Peyer's patch (tissue), 4 donors: Measurements from ENCODE around the gene DDC. TPM values are rescaled to one million over a fixed set of nuclear protein-coding genes. Genes with fewer than 3 reads are reported as not detected.

ENCODE experiments used
- DNase-seq, 3 donors: peaks; one replicate each; pipeline ENCODE4 v3.0.0-alpha.2; 2017 to 2019
- H3K27ac ChIP-seq, 4 donors: fragments of 200-600 bp; sonication (generic); one replicate each; pipeline ENCODE4 v1.5.1; 2016 to 2019
- H3K27me3 ChIP-seq, 2 donors: fragments of 200-600 bp; sonication (generic); one replicate each; pipeline ENCODE4 v1.5.1; 2019
- H3K36me3 ChIP-seq, 3 donors: fragments of 200-600 bp; sonication (generic); one replicate each; pipeline ENCODE4 v1.5.1; 2016 to 2019
- H3K4me1 ChIP-seq, 4 donors: fragments of 200-600 bp; sonication (generic); one replicate each; pipeline ENCODE4 v1.5.1; 2016 to 2019
- H3K4me3 ChIP-seq, 4 donors: fragments of 200-600 bp; sonication (generic); 1 replicate in 3 of 4; 2 replicates in 1 of 4; pipeline ENCODE4 v1.5.1; 2016 to 2019; ENCODE audit warnings: mild to moderate bottlenecking in 1 of 4
- H3K9me3 ChIP-seq, 4 donors: fragments of 200-600 bp; sonication (generic); one replicate each; pipeline ENCODE4 v1.5.1; 2016 to 2019; ENCODE audit warnings: mild to moderate bottlenecking in 1 of 4
- CTCF ChIP-seq, 6 experiments: fragments of 450-650 bp in 4 of 6; fragments of 200-600 bp in 2 of 6; sonication (generic) in 1 of 6; IDR thresholded peaks; one replicate each; pipeline ENCODE4 v1.5.1; 2017 to 2019; ENCODE audit warnings: antibody characterized with exemption in 6 of 6, mild to moderate bottlenecking in 3 of 6, moderate library complexity in 1 of 6
- POLR2A ChIP-seq, 2 donors: fragments of 450-650 bp; IDR thresholded peaks; one replicate each; pipeline ENCODE4 v1.5.1; 2017; ENCODE audit warnings: antibody characterized with exemption in 2 of 2, mild to moderate bottlenecking in 2 of 2, moderate library complexity in 2 of 2
- total RNA-seq, 4 donors: library from RNA; depleted of rRNA; stranded (reverse); fragments of >200 nt; gene quantifications; one replicate each; pipeline ENCODE4 v1.1.0, GENCODE V29; 2016

Gene DDC
- total RNA-seq, 4 donors from 2014 or later: 56.9 to 314 (median 200) TPM

- H3K4me1 ChIP-seq: no peaks in the 10 kb centered on the region
- H3K27ac ChIP-seq: no peak overlapping the region
- no peak for TF ChIP-seq POLR2A (IDR thresholded peaks at IDR 0.05)
- TF ChIP-seq CTCF (IDR thresholded peaks at IDR 0.05): no peak
- H3K36me3 ChIP-seq: peaks cover 0 to 9% (median 0%) of the 10 kb centered on the region in 3 donors
- no peak for DNase-seq
- H3K27me3 ChIP-seq: no peaks in the 10 kb centered on the region
- H3K4me3 ChIP-seq: no peak overlapping the region
- H3K9me3 ChIP-seq: no peaks in the 10 kb centered on the region
Observed at GRCh38 chr7:50591480-50592438, 26.6 kb upstream of the DDC start.

GRCh38 chr7:50591098-50591479 is 25.9 kb upstream of the DDC start:
- no peak overlapping the region for H3K27ac ChIP-seq
- H3K4me3 ChIP-seq: no peak overlapping the region
- H3K36me3 ChIP-seq: peaks cover 0 to 9% (median 0%) of the 10 kb centered on the region in 3 donors
- TF ChIP-seq POLR2A (IDR thresholded peaks at IDR 0.05): no peak
- no peak for TF ChIP-seq CTCF (IDR thresholded peaks at IDR 0.05)
- DNase-seq: no peak
- no peaks in the 10 kb centered on the region for H3K4me1 ChIP-seq
- no peaks in the 10 kb centered on the region for H3K9me3 ChIP-seq
- no peaks in the 10 kb centered on the region for H3K27me3 ChIP-seq

GRCh38 chr7:50590535-50590934 is 25.3 kb upstream of the DDC start:
- no peak for DNase-seq
- H3K36me3 ChIP-seq: peaks cover 0 to 9% (median 0%) of the 10 kb centered on the region in 3 donors
- H3K9me3 ChIP-seq: no peaks in the 10 kb centered on the region
- H3K27me3 ChIP-seq: no peaks in the 10 kb centered on the region
- no peak overlapping the region for H3K27ac ChIP-seq
- H3K4me3 ChIP-seq: no peak overlapping the region
- no peak for TF ChIP-seq CTCF (IDR thresholded peaks at IDR 0.05)
- no peak for TF ChIP-seq POLR2A (IDR thresholded peaks at IDR 0.05)
- no peaks in the 10 kb centered on the region for H3K4me1 ChIP-seq

- Histone ChIP-seq H3K36me3 (peaks cover 0 to 9% (median 0%) of the 10 kb centered on the region in 3 donors), H3K9me3 (peaks cover 0 to 2% (median 0%) of the 10 kb centered on the region in 4 donors), H3K4me1 (no peaks in the 10 kb centered on the region), H3K4me3 (no peak overlapping the region), H3K27me3 (no peaks in the 10 kb centered on the region), H3K27ac (no peak overlapping the region)
- DNase-seq: no peak
- no peak for TF ChIP-seq CTCF (IDR thresholded peaks at IDR 0.05)
- TF ChIP-seq POLR2A (IDR thresholded peaks at IDR 0.05): no peak
Observed at GRCh38 chr7:50589364-50589763, 24.2 kb upstream of the DDC start.

- H3K4me3 ChIP-seq: no peak overlapping the region
- peaks cover 0 to 9% (median 0%) of the 10 kb centered on the region in 3 donors for H3K36me3 ChIP-seq
- TF ChIP-seq CTCF (IDR thresholded peaks at IDR 0.05) (peak in 1 of 6 experiments; percentile 3), POLR2A (IDR thresholded peaks at IDR 0.05) (no peak)
- no peaks in the 10 kb centered on the region for H3K4me1 ChIP-seq
- H3K9me3 ChIP-seq: peaks cover 0 to 6% (median under 1%) of the 10 kb centered on the region in 4 donors
- no peaks in the 10 kb centered on the region for H3K27me3 ChIP-seq
- DNase-seq: no peak
- H3K27ac ChIP-seq: no peak overlapping the region
Observed at GRCh38 chr7:50588937-50589336, 23.7 kb upstream of the DDC start.
